Measurements from ENCODE around the gene RNF222.
"Not testable (repeated sequence)": the region's sequence is repeated elsewhere in the genome, so short reads cannot be mapped to it uniquely, and the experiment has no call there.

RNF222 gene

GRCh38 chr17:8410883-8411238, 13.2 kb upstream of the RNF222 start:
- DNase-seq (ENCODE audit: low read depth in 3 of 3) = no peak

- peak; percentile 42 to 75 (median 70) for DNase-seq (ENCODE audit: low read depth in 3 of 3)
Measured at GRCh38 chr17:8409966-8410882, 12.6 kb upstream of the RNF222 start.

- no peak for DNase-seq (ENCODE audit: low read depth in 3 of 3)
Measured at GRCh38 chr17:8408371-8408770, 10.7 kb upstream of the RNF222 start.

GRCh38 chr17:8406174-8406573, 8.5 kb upstream of the RNF222 start:
- DNase-seq (ENCODE audit: low read depth in 3 of 3) = no peak

GRCh38 chr17:8405499-8406016, 7.9 kb upstream of the RNF222 start:
- no peak for DNase-seq (ENCODE audit: low read depth in 3 of 3)

GRCh38 chr17:8402921-8403536, 5.4 kb upstream of the RNF222 start:
- no peak for DNase-seq (ENCODE audit: low read depth in 3 of 3)

GRCh38 chr17:8401107-8401506, 3.5 kb upstream of the RNF222 start:
- DNase-seq (ENCODE audit: low read depth in 3 of 3) = no peak

GRCh38 chr17:8398980-8399379, 1.4 kb upstream of the RNF222 start:
- no peak for DNase-seq (ENCODE audit: low read depth in 3 of 3)

- not testable (repeated sequence) for DNase-seq (ENCODE audit: low read depth in 3 of 3)
Measured at GRCh38 chr17:8394497-8394896, 3.1 kb downstream of the RNF222 start.

GRCh38 chr17:8393470-8394231, 4.0 kb downstream of the RNF222 start:
- no peak for DNase-seq (ENCODE audit: low read depth in 3 of 3)

- no peak for DNase-seq (ENCODE audit: low read depth in 3 of 3)
Measured at GRCh38 chr17:8392674-8393469, 4.8 kb downstream of the RNF222 start.

- DNase-seq (ENCODE audit: low read depth in 3 of 3) = no peak
Measured at GRCh38 chr17:8392274-8392673, 5.4 kb downstream of the RNF222 start.

- DNase-seq (ENCODE audit: low read depth in 3 of 3) = no peak
Measured at GRCh38 chr17:8391711-8392110, 5.9 kb downstream of the RNF222 start.

- DNase-seq (ENCODE audit: low read depth in 3 of 3) = no peak
Measured at GRCh38 chr17:8387914-8388651, 9.5 kb downstream of the RNF222 start.

GRCh38 chr17:8386841-8387240, 10.8 kb downstream of the RNF222 start:
- DNase-seq (ENCODE audit: low read depth in 3 of 3) = no peak

- no peak for DNase-seq (ENCODE audit: low read depth in 3 of 3)
Measured at GRCh38 chr17:8384801-8385378, 12.7 kb downstream of the RNF222 start.

- DNase-seq (ENCODE audit: low read depth in 3 of 3) = peak; percentile 85 to 92 (median 87)
Measured at GRCh38 chr17:8383143-8383822, 14.3 kb downstream of the RNF222 start, which contains the start of gene RPL26. Gene RPL26, minus strand, starts transcription at chr17:8383193. Its CDS starts 883 bp downstream, at chr17:8382310.

- no peak for DNase-seq (ENCODE audit: low read depth in 3 of 3)
Measured at GRCh38 chr17:8382880-8383142, 14.8 kb downstream of the RNF222 start.

GRCh38 chr17:8382052-8382879, 15.4 kb downstream of the RNF222 start:
- DNase-seq (ENCODE audit: low read depth in 3 of 3) = no peak

Data from stimulated activated CD4-positive, alpha-beta T cell treated with anti-CD3 and anti-CD28 coated beads, TNF-alpha, amount 100 ng/mL, for 48 hours (primary cell).